Endothelial cell (in vitro differentiated cells): ENCODE results near the gene ATP2B2. TPM values are rescaled to one million over a fixed set of nuclear protein-coding genes. Genes with fewer than 3 reads are reported as not detected.

ENCODE experiments used
- DNase-seq: peaks from one replicate; pipeline ENCODE4 v3.0.0; 2021; ENCODE audit warnings: low spot score
- H3K27ac Mint-ChIP-seq: one replicate; pipeline ENCODE4 v1.8.0; 2021; ENCODE audit warnings: mixed read lengths, inconsistent platforms; ENCODE audit not compliant: unreplicated experiment
- H3K27me3 Mint-ChIP-seq: one replicate; pipeline ENCODE4 v1.8.0; 2021; ENCODE audit warnings: mild to moderate bottlenecking, moderate library complexity, mixed read lengths, inconsistent platforms; ENCODE audit not compliant: unreplicated experiment
- H3K36me3 Mint-ChIP-seq: one replicate; pipeline ENCODE4 v1.8.0; 2021; ENCODE audit warnings: mild to moderate bottlenecking, low read depth, mixed read lengths, inconsistent platforms; ENCODE audit not compliant: unreplicated experiment
- H3K4me1 Mint-ChIP-seq: one replicate; pipeline ENCODE4 v1.8.0; 2021; ENCODE audit warnings: mild to moderate bottlenecking, mixed read lengths, inconsistent platforms; ENCODE audit not compliant: unreplicated experiment
- H3K4me3 Mint-ChIP-seq: one replicate; pipeline ENCODE4 v1.8.0; 2021; ENCODE audit warnings: mild to moderate bottlenecking, mixed read lengths, inconsistent platforms; ENCODE audit not compliant: unreplicated experiment
- H3K9me3 Mint-ChIP-seq: one replicate; pipeline ENCODE4 v1.8.0; 2021; ENCODE audit warnings: mixed read lengths, inconsistent platforms; ENCODE audit not compliant: unreplicated experiment
- CTCF ChIP-seq: fragments of 200-600 bp; sonication (generic); IDR thresholded peaks from one replicate; pipeline ENCODE4 v1.5.0; 2021; ENCODE audit warnings: antibody characterized with exemption; ENCODE audit not compliant: unreplicated experiment
- total RNA-seq: library from RNA; stranded (reverse); fragmentation: NEBNext Ultra II Directional; extraction: Animal tissue kit (Norgen Biotek cat#: 25700); gene quantifications from one replicate; pipeline ENCODE4 v1.2.1, GENCODE V29; 2021; ENCODE audit not compliant: unreplicated experiment

The ATP2B2 gene
- total RNA-seq, 1 donor from 2014 or later: 1.7 TPM

GRCh38 chr3:10396083-10396482 is 109.3 kb downstream of the ATP2B2 start:
- Mint-ChIP-seq H3K4me1 (peaks cover 3% of the 10 kb centered on the region), H3K27ac (no peak overlapping the region), H3K36me3 (no peaks in the 10 kb centered on the region), H3K4me3 (no peak overlapping the region), H3K9me3 (no peaks in the 10 kb centered on the region), H3K27me3 (peaks cover 16% of the 10 kb centered on the region)
- DNase-seq: no peak
- TF ChIP-seq CTCF: no peak

DNA sequence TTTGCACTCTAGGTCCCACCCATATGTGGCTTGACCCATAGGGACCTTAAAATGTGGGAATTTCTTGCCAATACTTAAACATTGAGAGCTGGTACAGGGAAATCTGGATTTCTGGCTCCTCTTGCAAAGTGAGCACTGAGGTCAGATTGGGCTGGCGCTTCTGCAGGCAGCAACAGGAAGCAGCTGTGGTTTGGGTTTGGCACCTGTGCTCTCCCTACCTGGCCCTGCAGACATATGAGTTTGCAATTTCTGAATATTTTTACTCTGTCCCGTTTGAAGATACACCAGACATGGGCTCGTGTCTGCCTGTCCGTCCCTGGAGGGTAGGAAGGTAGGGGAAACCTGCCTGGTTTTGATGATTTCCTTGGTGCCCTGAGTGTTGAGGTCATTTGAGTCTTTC is 109.7 kb downstream of the ATP2B2 start:
- H3K27ac Mint-ChIP-seq: no peak overlapping the region
- H3K36me3 Mint-ChIP-seq: no peaks in the 10 kb centered on the region
- H3K9me3 Mint-ChIP-seq: no peaks in the 10 kb centered on the region
- TF ChIP-seq CTCF: no peak
- DNase-seq: no peak
- H3K27me3 Mint-ChIP-seq: peaks cover 16% of the 10 kb centered on the region
- H3K4me3 Mint-ChIP-seq: no peak overlapping the region
- H3K4me1 Mint-ChIP-seq: peaks cover 3% of the 10 kb centered on the region

DNA sequence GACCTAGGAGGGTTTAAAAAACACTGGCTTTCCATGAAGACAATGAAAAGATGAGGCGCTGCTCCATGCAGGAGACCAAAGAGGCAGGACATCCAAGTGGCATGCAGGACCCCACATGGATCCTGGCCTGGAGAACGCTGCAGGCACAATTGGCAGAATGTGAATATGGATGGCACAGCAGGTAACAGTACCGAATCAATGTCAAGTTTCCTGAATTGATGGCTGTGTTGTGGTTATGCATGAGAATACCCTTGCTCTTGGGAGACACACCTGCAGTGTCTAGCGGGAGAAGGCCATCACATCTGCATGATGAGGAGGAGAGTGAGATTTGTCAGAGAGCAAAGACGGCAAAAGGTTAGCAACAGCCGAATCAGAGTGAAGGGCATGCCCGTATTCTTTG is 110.2 kb downstream of the ATP2B2 start:
- peaks cover 16% of the 10 kb centered on the region for H3K27me3 Mint-ChIP-seq
- H3K9me3 Mint-ChIP-seq: no peaks in the 10 kb centered on the region
- no peak for DNase-seq
- no peak overlapping the region for H3K27ac Mint-ChIP-seq
- no peaks in the 10 kb centered on the region for H3K36me3 Mint-ChIP-seq
- TF ChIP-seq CTCF: no peak
- peaks cover under 1% of the 10 kb centered on the region for H3K4me1 Mint-ChIP-seq
- no peak overlapping the region for H3K4me3 Mint-ChIP-seq

DNA sequence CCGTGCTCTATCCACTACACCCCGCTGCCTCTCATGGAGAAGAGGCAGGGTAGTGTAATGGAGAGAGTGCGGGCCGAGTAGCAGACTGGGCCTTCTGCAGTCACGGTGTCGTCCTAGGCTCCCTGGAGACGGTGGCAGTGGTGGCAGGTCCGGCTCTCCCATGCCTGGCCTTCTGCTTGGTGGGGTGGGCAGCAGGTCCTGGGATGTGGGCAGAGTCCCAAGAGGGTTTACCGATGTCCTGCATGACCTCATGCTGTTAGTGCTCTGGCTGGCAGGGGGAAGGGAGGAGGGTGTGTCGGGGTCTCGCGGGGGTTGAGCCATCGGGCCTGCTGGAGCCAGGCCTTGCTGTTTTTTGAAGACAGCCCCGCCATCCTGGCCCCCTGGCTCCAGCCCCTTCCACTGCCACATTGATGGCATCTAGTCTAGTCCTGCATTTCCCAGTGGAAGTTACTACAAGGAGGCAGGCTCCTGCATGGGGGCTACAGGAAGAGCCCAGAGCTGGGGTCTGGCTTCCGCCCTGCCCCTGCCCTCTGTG is 110.8 kb downstream of the ATP2B2 start:
- no peak overlapping the region for H3K4me3 Mint-ChIP-seq

More for the DNA sequence above, 110.8 kb downstream of the ATP2B2 start:
- peaks cover 16% of the 10 kb centered on the region for H3K27me3 Mint-ChIP-seq
- H3K4me1 Mint-ChIP-seq: no peaks in the 10 kb centered on the region
- H3K27ac Mint-ChIP-seq: no peak overlapping the region
- H3K9me3 Mint-ChIP-seq: no peaks in the 10 kb centered on the region
- peaks cover under 1% of the 10 kb centered on the region for H3K36me3 Mint-ChIP-seq
- TF ChIP-seq CTCF: no peak
- DNase-seq: no peak
